ENCODE results near the gene REXO5.
"Not testable (repeated sequence)": the region's sequence is repeated elsewhere in the genome, so short reads cannot be mapped to it uniquely, and the experiment has no call there.

The REXO5 gene

DNA sequence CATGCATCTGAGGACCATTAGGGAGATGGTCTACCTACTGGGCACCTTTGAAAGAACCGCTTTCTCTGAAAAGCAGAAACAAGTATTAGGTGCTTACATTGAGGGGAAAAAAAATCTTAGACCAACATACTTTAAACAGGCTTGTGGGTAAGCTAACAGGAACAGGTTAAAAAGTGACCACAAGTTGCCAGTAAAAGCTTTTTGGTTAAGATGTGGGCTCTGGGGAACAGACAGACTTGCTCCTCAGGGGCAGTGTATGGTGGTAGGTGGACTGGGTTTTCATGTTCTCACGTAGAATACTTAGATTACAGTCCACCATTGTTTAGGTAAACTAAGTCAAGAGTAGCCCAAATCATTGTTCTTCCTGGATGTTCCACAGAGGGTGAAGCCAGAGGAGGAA lies 41.2 kb downstream of the REXO5 start:
- DNase-seq (ENCODE audit: low read depth, low spot score) = no peak

DNA sequence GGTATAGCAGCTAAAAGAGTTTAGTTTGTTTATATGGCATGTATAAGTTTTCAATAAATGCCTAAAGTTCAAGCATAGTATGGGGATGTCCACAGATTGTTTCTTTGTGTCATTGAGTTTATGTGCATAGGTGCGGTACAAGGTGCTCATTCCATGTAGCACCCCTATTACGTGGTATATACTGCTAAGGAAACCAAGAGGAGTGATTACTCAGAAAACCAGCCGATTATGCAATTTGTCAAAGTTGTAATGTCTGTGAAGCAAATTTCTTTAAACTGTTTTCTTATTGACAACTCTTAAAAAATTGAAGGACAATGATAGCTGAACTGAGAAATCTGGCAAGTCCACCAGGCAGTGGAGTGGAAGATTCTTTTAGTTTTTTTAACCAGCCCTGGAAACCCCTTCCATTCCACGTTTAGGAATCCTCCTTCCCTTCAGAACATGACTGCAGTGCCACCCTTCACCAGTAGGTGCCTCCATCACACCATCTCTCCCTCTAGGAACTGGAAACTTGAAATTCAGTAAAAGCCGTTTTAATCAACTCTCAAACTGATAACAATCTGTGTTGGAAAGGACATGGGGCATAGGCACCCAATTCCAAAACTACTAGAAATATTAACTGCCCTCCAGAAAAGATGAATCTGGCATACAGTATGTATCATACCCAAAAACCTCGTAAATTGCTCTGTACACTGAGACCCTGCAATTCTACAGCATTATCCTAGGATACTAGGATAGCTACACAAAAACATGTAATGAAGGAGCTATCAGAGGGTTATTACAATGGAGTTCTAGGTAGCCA lies 43.5 kb downstream of the REXO5 start:
- peak; percentile 57 for DNase-seq (ENCODE audit: low read depth, low spot score)

GRCh38 chr16:20850981-20851380 lies 44.7 kb downstream of the REXO5 start:
- no peak for DNase-seq (ENCODE audit: low read depth, low spot score)

DNA sequence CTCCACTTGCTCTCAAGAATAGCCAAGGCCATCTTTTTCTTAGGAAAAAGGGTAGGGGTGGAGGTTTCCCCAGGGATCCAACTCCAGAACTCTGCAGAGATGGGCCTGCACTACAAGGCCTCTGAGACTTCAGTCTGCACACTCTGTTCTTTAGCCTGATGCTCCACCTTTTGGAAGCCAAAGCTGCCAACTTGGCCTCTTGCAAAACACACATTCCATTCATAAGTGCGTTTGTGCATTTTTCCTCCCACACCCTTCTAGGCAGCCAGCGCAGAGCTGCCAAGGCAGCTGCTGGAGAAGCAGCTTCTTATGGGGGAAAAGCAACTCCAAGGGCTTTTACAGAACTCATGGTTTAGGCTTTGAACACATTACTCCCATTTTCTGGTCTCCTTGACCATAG lies 45.3 kb downstream of the REXO5 start:
- no peak for DNase-seq (ENCODE audit: low read depth, low spot score)

GRCh38 chr16:20853143-20853542 lies 46.8 kb downstream of the REXO5 start:
- DNase-seq (ENCODE audit: low read depth, low spot score) = no peak

DNA sequence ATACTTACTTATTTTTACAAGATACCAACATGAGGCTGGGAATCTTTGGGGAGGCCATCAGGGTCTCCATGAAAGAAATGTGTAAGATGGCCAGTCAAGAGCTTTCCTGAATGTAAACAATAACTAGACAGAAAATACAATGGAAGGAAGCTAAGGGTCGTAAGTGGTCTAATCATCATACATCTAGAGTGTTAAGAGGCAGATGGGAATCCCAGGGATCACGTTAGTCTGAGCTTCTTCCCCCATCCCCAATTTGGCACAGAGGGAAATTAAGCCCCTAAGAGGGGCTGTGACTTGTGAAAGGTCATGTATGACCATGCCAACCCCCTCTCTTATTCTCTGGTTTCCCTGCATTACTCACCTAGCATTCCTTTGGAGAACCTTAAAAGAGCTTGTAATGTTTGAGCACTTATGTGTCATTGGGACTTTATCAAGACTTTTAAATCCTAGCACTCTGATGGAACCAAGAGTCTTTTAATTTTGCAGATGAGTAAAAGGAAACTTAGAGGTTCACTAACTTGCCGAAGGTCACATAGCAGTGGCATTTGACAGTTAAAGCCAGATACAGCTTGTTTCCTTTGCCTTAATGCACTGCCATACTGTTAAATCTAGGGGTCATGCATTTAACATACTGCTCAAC lies 47.8 kb downstream of the REXO5 start:
- DNase-seq (ENCODE audit: low read depth, low spot score) = no peak

- no peak for DNase-seq (ENCODE audit: low read depth, low spot score)
Observed at GRCh38 chr16:20854963-20855362, 48.6 kb downstream of the REXO5 start.

DNA sequence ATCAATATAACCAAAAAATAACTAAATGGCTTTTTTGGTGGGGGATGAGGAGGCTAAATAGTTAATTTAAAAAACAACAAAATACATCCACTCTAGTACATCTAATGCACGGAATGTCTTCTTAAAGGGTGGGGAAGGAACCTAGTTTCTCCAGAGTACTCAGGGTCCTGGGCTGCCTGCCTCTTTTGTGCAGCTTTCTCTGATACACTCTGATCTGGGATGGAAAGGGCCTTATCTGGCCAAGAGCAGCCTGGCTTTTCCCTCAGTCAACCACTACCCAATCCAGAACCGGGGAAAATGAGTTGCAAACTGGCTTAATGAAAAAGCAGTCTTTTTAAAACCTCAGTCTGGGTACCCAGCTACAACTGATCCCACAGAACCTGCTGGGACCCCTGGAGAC lies 51.0 kb downstream of the REXO5 start:
- no peak for DNase-seq (ENCODE audit: low read depth, low spot score)

DNA sequence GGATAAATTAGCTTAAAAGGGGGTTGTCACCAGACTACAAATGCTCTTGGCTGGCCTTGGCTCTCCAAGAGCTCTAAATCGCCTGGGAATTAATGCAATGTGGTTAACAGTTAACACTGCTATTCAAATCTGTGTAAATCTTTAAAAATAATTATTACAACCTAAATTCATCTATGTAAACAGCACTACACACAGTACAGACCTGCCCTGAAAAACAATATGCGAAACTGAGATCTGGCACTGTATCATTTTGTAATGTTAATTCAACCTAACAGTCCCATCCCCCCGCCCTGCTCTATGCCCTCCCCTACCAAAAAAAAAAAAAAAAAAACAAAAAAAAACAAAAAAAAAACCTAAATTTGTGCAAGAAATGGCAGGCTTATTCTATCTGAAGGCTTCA lies 52.9 kb downstream of the REXO5 start:
- DNase-seq (ENCODE audit: low read depth, low spot score) = no peak

DNA sequence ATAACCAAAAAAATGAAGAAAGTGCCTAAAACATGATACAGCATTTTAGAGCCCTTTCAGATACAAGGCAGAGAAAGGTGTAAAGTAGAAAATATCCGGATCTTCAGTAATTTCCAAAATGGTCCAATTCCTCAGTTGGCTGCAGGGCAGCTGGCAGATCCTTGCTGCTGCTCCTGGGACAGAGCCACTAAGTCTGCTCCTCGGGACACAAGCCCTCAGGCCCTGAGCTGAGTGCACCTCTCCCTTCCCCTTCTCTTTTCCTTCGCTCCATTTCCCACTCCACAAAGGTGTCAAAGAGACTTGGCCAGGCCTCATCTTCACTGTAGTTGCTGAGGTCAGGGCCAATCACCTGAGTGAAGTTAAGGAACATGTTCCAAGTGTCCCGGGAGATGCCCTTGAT lies 53.4 kb downstream of the REXO5 start:
- no peak for DNase-seq (ENCODE audit: low read depth, low spot score)

DNA sequence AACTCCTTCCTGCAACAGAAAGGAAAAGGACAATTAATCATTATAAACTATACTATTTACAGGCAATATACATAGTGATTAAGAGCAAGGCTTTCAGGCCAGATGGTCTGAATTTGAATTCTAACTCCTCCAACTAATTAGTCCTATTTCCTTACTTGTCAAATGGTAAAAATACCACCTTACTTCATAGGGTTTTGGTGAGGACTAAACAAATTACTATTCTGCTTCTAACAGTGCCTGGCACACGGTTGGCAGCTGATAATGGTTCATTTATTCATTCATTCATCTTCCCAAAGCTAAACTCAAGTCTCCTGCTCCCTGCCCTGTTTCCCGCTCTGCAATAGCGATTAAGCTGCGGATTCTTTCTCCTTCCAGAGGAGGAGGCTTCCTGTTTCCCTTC lies 54.0 kb downstream of the REXO5 start:
- DNase-seq (ENCODE audit: low read depth, low spot score) = no peak

DNA sequence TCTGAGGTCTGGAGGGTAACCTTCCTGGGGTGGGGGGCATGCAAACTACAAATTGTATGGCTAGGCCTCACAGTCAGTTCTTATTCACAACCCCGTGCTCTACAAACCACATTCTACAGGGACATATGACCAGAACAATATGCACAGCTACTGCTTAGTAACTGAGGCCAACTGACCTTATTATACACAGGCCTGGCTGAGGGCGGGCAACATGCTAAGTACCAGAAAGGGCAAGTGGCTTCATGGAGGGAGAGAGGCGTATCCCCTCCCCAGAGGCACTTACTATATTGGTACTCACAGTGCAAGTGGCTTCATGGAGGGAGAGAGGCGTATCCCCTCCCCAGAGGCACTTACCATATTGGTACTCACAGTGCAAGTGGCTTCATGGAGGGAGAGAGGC lies 54.7 kb downstream of the REXO5 start:
- DNase-seq (ENCODE audit: low read depth, low spot score) = not testable (repeated sequence)

- no peak for DNase-seq (ENCODE audit: low read depth, low spot score)
Observed at GRCh38 chr16:20862162-20862960, 56.0 kb downstream of the REXO5 start.

DNA sequence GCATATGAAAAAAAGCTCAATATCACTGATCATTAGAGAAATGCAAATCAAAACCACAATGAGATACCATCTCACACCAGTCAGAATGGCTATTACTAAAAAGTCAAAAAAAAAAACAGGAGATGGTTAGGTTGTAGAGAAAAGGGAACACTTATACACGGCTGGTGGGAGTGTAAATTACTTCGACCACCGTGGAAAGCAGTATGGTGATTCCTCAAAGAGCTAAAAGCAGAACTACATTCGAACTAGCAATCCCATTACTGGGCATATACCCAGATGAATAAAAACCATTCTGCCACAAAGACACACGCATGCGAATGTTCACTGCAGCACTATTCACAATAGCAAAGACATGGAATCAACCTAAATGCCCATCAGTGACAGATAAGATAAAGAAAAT lies 58.0 kb downstream of the REXO5 start:
- DNase-seq (ENCODE audit: low read depth, low spot score) = not testable (repeated sequence)

GRCh38 chr16:20865420-20866131 lies 59.2 kb downstream of the REXO5 start:
- no peak for DNase-seq (ENCODE audit: low read depth, low spot score)

GRCh38 chr16:20866145-20866772 lies 59.9 kb downstream of the REXO5 start:
- DNase-seq (ENCODE audit: low read depth, low spot score) = no peak

GRCh38 chr16:20866801-20867200 lies 60.5 kb downstream of the REXO5 start:
- DNase-seq (ENCODE audit: low read depth, low spot score) = no peak

DNA sequence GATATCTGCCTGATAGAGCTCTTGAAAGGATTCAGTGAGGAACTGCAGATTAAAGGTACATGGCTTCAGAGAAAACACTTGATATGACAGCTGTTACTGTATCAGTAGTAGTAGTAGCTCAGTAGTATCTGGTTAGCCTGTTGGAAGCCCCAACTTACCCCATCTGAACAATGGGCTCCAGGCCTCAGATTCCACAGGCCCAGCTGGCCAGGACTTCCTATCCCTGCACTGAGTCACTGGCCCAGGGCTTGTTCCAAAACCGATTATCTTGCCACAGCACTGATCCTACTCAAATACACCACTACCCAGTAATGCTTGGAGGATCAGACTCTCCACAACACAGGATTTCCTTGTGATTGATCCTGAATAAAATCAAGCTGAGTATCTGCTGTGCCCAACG lies 61.3 kb downstream of the REXO5 start:
- DNase-seq (ENCODE audit: low read depth, low spot score) = no peak

- DNase-seq (ENCODE audit: low read depth, low spot score) = no peak
Observed at GRCh38 chr16:20868890-20869289, 62.6 kb downstream of the REXO5 start.

GRCh38 chr16:20870122-20870820 lies 63.9 kb downstream of the REXO5 start:
- DNase-seq (ENCODE audit: low read depth, low spot score) = no peak

DNA sequence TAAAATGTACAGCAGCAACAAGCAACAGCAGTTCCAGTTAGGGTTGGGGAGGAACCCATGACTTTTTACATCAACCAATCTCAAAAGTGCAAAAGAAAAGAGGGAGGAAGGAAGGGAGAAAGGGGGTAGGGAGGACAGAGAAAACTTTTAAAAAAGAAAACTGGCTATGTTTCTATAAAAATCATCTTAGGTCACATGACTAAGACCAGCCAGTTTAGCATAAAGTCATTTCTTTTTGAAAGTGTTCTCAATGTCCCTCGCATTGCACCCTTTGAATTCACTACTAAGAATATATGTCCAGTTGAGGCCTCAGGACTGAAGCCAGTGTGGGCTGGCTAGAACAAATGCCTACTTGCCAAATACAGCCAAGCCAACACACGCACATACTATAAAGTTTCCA lies 64.9 kb downstream of the REXO5 start:
- DNase-seq (ENCODE audit: low read depth, low spot score) = no peak
